GM12878 (cell line): Measurements from ENCODE around the gene TMEM61. TPM values are rescaled to one million over a fixed set of nuclear protein-coding genes. Genes with fewer than 3 reads are reported as not detected.

Experiments used
- ATAC-seq: fragments of 200-7000 bp; cut with Tn5 transposase; 3 replicates; pipeline ENCODE4 v1.9.1; 2020; ENCODE audit warnings: mild to moderate bottlenecking, moderate library complexity
- BruUV-seq: library from RNA; stranded (reverse); fragments of 400-500 nt; replicated peaks from 2 replicates; lab custom pipeline; 2021; lab: Mats Ljungman, UMichigan
- CTCF ChIA-PET: fragments of 300-600 bp; sonication (Branson Sonifier 250); formaldehyde crosslinking; extraction: SDS; loops from one replicate; lab custom pipeline; 2021; ENCODE audit warnings: inconsistent platforms; lab: Yijun Ruan, JAX
- POLR2A ChIA-PET: fragments of 350-600 bp; formaldehyde crosslinking; extraction: SDS; loops from one replicate; lab custom pipeline; 2021; ENCODE audit warnings: inconsistent platforms; lab: Charles Lee
- RAD21 ChIA-PET: fragments of 300-600 bp; sonication (Branson Sonifier 250); formaldehyde crosslinking; loops from one replicate; lab custom pipeline; 2023; ENCODE audit warnings: antibody characterized with exemption; ENCODE audit not compliant: unreplicated experiment; lab: Charles Lee
- SMC1A ChIA-PET: fragments of 300-600 bp; sonication (Branson Sonifier 250); formaldehyde crosslinking; loops from one replicate; lab custom pipeline; 2023; ENCODE audit not compliant: unreplicated experiment, uncharacterized antibody; lab: Charles Lee
- DNase-seq: peaks from one replicate; pipeline ENCODE4 v3.0.0-alpha.2; 2011; ENCODE audit warnings: low read depth, low spot score
- FAIRE-seq: peaks from 3 replicates; lab custom pipeline; 2011; peaks lifted over from hg19 to GRCh38; lab: Jason Lieb, UNC
- H2AFZ ChIP-seq: 2 replicates; pipeline ENCODE4 v1.6.0; 2011; ENCODE audit warnings: low read depth, low read length, control low read depth; ENCODE audit not compliant: control insufficient read depth
- H3K27ac ChIP-seq: 2 replicates; pipeline ENCODE4 v1.5.1; 2011; ENCODE audit warnings: control low read depth; ENCODE audit not compliant: control insufficient read depth, insufficient read depth
- H3K27me3 ChIP-seq, 2 experiments: replicated peaks in 1 of 2; 2 replicates each; pipeline versions ENCODE4 v1.6.0 to v1.6.1; 2011; ENCODE audit warnings: low read length in 1 of 2; ENCODE audit not compliant: control insufficient read depth in 2 of 2, insufficient read depth in 2 of 2
- H3K36me3 ChIP-seq, 2 experiments: 2 replicates each; pipeline ENCODE4 v1.5.1; 2011; ENCODE audit warnings: low read length in 1 of 2; ENCODE audit not compliant: control insufficient read depth in 2 of 2, insufficient read depth in 2 of 2
- H3K4me1 ChIP-seq: 2 replicates; pipeline ENCODE4 v1.6.1; 2011; ENCODE audit warnings: mild to moderate bottlenecking, low read length, moderate library complexity, mixed read lengths; ENCODE audit not compliant: control insufficient read depth, insufficient read depth
- H3K4me2 ChIP-seq: 2 replicates; pipeline ENCODE4 v1.6.0; 2011; ENCODE audit warnings: control low read depth; ENCODE audit not compliant: control insufficient read depth, insufficient read depth
- H3K4me3 ChIP-seq: fragments of 200-600 bp; sonication (generic); 2 replicates; pipeline ENCODE4 v1.5.1; 2016
- H3K79me2 ChIP-seq: 2 replicates; pipeline ENCODE4 v1.6.0; 2011; ENCODE audit warnings: low read length; ENCODE audit not compliant: control insufficient read depth, insufficient read depth
- H3K9ac ChIP-seq: 2 replicates; pipeline ENCODE4 v1.8.0; 2011; ENCODE audit warnings: low read length, control low read depth, mixed read lengths; ENCODE audit not compliant: control insufficient read depth, insufficient read depth
- H3K9me3 ChIP-seq: replicated peaks from 3 replicates; pipeline ENCODE4 v1.5.1; 2011; ENCODE audit warnings: mild to moderate bottlenecking, low read length; ENCODE audit not compliant: control insufficient read depth, insufficient read depth
- H4K20me1 ChIP-seq: 2 replicates; pipeline ENCODE4 v1.6.0; 2011; ENCODE audit not compliant: control insufficient read depth, insufficient read depth
- BCL3 ChIP-seq: IDR thresholded peaks from 2 replicates; pipeline ENCODE4 v1.6.1; 2011; ENCODE audit warnings: borderline replicate concordance, low read depth, mild to moderate bottlenecking, moderate library complexity, low read length; ENCODE audit not compliant: insufficient read depth, poor library complexity, severe bottlenecking
- CREM ChIP-seq: IDR thresholded peaks from 2 replicates; pipeline ENCODE4 v1.6.1; 2014; ENCODE audit warnings: antibody characterized with exemption, low read depth
- EP300 ChIP-seq, 2 experiments: fragments of 150-350 bp in 1 of 2; IDR thresholded peaks; 2 replicates each; pipeline ENCODE4 v1.6.1; 2011 to 2012; ENCODE audit warnings: low read depth in 2 of 2, low read length in 2 of 2, borderline replicate concordance in 1 of 2, improper control_type of control experiment in 1 of 2, inconsistent platforms in 1 of 2; ENCODE audit not compliant: control insufficient read depth in 1 of 2
- FOXM1 ChIP-seq: IDR thresholded peaks from 2 replicates; pipeline ENCODE4 v1.6.1; 2012; ENCODE audit warnings: low read depth, mild to moderate bottlenecking, inconsistent platforms, low read length, moderate library complexity
- HCFC1 ChIP-seq: fragments of 150-350 bp; IDR thresholded peaks from 2 replicates; pipeline ENCODE4 v1.6.1; 2014; ENCODE audit warnings: low read length
- IRF4 ChIP-seq: IDR thresholded peaks from 2 replicates; pipeline ENCODE4 v1.6.1; 2011; ENCODE audit warnings: low read depth, low read length
- KAT2A ChIP-seq: conservative IDR thresholded peaks from 2 replicates; pipeline ENCODE4 v1.6.1; 2011; ENCODE audit warnings: low read depth, low read length; ENCODE audit not compliant: control insufficient read depth
- USF2 ChIP-seq: IDR thresholded peaks from 2 replicates; pipeline ENCODE4 v1.6.1; 2011; ENCODE audit warnings: low read depth, low read length, improper control_type of control experiment, borderline replicate concordance
- ZZZ3 ChIP-seq: IDR thresholded peaks from 2 replicates; pipeline ENCODE4 v1.6.1; 2011; ENCODE audit warnings: low read depth; ENCODE audit not compliant: control insufficient read depth, insufficient read length
- WGBS: methylation state at CpG from one replicate; pipeline ENCODE4 v1.1.6; 2016; ENCODE audit warnings: low lambda C conversion rate; ENCODE audit not compliant: insufficient replicate concordance, insufficient coverage; ENCODE audit errors: missing lambda C conversion rate; 5-methylcytosine and 5-hydroxymethylcytosine counted together
- in situ Hi-C: fragments of 300-500 bp; cut with MboI; formaldehyde crosslinking; loops from 9 replicates; pipeline ENCODE4 v1.14.3; 2018; ENCODE audit warnings: mixed read lengths
- intact Hi-C: fragments of 100-400 bp; cut with micrococcal nuclease; formaldehyde crosslinking; loops from one replicate; pipeline ENCODE4 v1.14.2; 2022; ENCODE audit not compliant: unreplicated experiment
- polyA plus RNA-seq, 11 experiments: library from polyadenylated mRNA; depleted of rRNA in 4 of 11; unstranded in 6 of 11; stranded (reverse) in 5 of 11; fragments of >200 nt; fragmentation: Nextera tagmentation in 4 of 11; fragmentation: Illumina TruSeq in 1 of 11; extraction: Ambion mirVana in 4 of 11; extraction: Trizol in 1 of 11; gene quantifications; 1 replicate in 1 of 11; 2 replicates in 10 of 11; pipeline versions ENCODE4 v1.2.1 to v1.2.3, GENCODE V29; 2011 to 2016; ENCODE audit warnings: inconsistent platforms in 2 of 11, missing spikeins in 2 of 11, low read depth in 1 of 11
- total RNA-seq, 4 experiments: library from RNA; depleted of rRNA in 3 of 4; stranded (reverse); fragments of >200 nt in 3 of 4; fragmentation: Illumina TruSeq in 1 of 4; extraction: Trizol in 1 of 4; gene quantifications; 2 replicates each; pipeline versions ENCODE4 v1.2.1 to v1.2.3, GENCODE V29; 2013 to 2021

TMEM61 gene
- total and polyA plus RNA-seq, 10 of the 15 experiments (the other 5 are each of a cell fraction or from before 2014, with no cell fraction given), result not detected

GRCh38 chr1:54986025-54986424 is 5.6 kb downstream of the TMEM61 start:
- CTCF ChIA-PET, result interaction anchor here (19.5 kb wide), 1 partner anchor 38 kb away, joined by 436 read pairs; no protein-coding TSS in a partner anchor
- intact Hi-C loops, result no loop called here
- no peak for ATAC-seq

GRCh38 chr1:54986533-54986932 is 6.1 kb downstream of the TMEM61 start:
- H3K9me3 ChIP-seq, result no peaks in the 10 kb centered on the region
- ChIA-PET CTCF (interaction anchor here (19.5 kb wide), 1 partner anchor 38 kb away, joined by 436 read pairs; no protein-coding TSS in a partner anchor), SMC1A (interaction anchor here (0.8 to 1.4 kb wide), 2 partner anchors 41 to 48 kb away, joined by 3 to 6 read pairs; no protein-coding TSS in a partner anchor), RAD21 (interaction anchor here (1.1 kb wide), 1 partner anchor 41 kb away, joined by 3 read pairs; no protein-coding TSS in a partner anchor), POLR2A (no interaction called here)
- H3K27me3 ChIP-seq, result peaks cover 0 to 2% of the 10 kb centered on the region in 2 experiments; a peak in 3 of 4 replicates
- H3K4me2 ChIP-seq, result no peak overlapping the region
- TF ChIP-seq ZZZ3 (no peak), EP300 (IDR thresholded peaks at IDR 0.05; ENCODE audit: borderline replicate concordance in 1 of 2, control insufficient read depth in 1 of 2, low read depth in 2 of 2, low read length in 2 of 2) (no peak), USF2 (no peak), BCL3 (no peak), IRF4 (no peak), KAT2A (no peak), FOXM1 (no peak), HCFC1 (no peak)
- in situ Hi-C loops, result no loop called here
- H2AFZ ChIP-seq, result no peak overlapping the region
- no peak overlapping the region for H3K9ac ChIP-seq
- intact Hi-C loops, result no loop called here
- H3K79me2 ChIP-seq, result no peaks in the 10 kb centered on the region
- FAIRE-seq (no peak), ATAC-seq (no peak), DNase-seq (no peak)
- no peaks in the 10 kb centered on the region for H4K20me1 ChIP-seq
- H3K4me3 ChIP-seq, result no peak overlapping the region
- H3K4me1 ChIP-seq, result no peaks in the 10 kb centered on the region
- no peaks in the 10 kb centered on the region for H3K36me3 ChIP-seq
- no peak overlapping the region for H3K27ac ChIP-seq
- BruUV-seq, result no TSS peak
- WGBS, result 36% methylated on average over 3 of the region's 3 CpGs

More at GRCh38 chr1:54986025-54986424, 5.6 kb downstream of the TMEM61 start:
- Histone ChIP-seq H4K20me1 (no peaks in the 10 kb centered on the region), H3K4me2 (no peak overlapping the region), H3K27ac (no peak overlapping the region), H3K4me1 (no peaks in the 10 kb centered on the region), H2AFZ (no peak overlapping the region), H3K4me3 (no peak overlapping the region), H3K9me3 (no peaks in the 10 kb centered on the region), H3K9ac (no peak overlapping the region), H3K36me3 (no peaks in the 10 kb centered on the region), H3K79me2 (no peaks in the 10 kb centered on the region), H3K27me3 (peaks cover 0 to 2% of the 10 kb centered on the region in 2 experiments; a peak in 3 of 4 replicates)
- ChIA-PET SMC1A (interaction anchor here (0.8 to 1.4 kb wide), 2 partner anchors 40 to 48 kb away, joined by 3 to 6 read pairs; no protein-coding TSS in a partner anchor), POLR2A (no interaction called here), RAD21 (interaction anchor here (1.1 kb wide), 1 partner anchor 41 kb away, joined by 3 read pairs; no protein-coding TSS in a partner anchor)
- in situ Hi-C loops, result no loop called here
- no peak for DNase-seq
- no TSS peak for BruUV-seq
- no peak for TF ChIP-seq CREM
- WGBS, result 41% methylated on average over 14 of the region's 15 CpGs
- no peak for FAIRE-seq
